22Rv1 (cell line): ENCODE results near the gene C20orf144.

Experiments
- H3K27ac ChIP-seq: fragments of 450-650 bp; 2 replicates; pipeline ENCODE4 v1.5.1; 2017
- ZFX ChIP-seq: fragments of 450-650 bp; IDR thresholded peaks from 2 replicates; pipeline ENCODE4 v1.6.1; 2017; ENCODE audit warnings: antibody characterized with exemption, borderline replicate concordance
- TF ChIP-seq, protein P1 (sequence below): fragments of 450-650 bp; IDR thresholded peaks from 2 replicates; pipeline ENCODE4 v1.5.1; 2017; ENCODE audit warnings: mild to moderate bottlenecking

C20orf144 gene

DNA sequence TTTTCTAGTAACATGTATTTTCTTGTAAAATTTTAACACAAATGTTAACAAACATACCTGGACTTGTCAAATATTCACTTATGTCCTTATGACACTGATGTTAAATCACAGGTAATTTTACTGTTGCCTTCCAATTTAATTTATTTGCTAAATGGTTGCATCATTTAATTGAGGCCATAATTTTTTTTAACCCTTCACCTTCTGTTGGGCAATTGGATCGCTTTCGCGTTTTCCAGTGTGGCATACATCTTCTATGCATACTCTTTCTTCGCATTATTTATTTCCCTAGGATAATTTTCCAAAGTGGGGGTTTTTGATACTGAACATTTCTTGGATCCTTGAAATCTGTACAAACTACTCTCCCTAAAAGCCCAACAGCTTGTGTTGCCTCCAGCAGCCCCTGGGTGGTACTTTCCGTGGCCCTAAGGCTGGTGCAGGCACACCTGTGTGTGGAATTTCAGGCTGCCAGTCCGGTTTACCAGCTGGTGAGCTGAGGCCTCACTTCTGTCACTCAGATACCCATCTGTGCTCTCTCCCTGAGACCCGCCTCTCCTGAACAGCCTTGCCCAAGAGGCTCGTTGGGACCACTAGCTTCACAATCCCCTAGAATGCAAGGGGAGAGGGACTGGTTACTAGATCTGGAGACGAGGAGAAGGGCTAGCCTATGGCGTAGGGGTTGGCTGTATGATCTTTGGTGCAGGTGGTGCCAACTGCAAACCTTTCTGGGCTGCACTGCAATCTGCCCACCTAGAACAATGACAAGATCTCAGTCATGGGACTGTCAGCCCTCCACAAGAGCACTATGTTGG lies 11.2 kb upstream of the C20orf144 start:
- peak overlapping the region; percentile 90 for H3K27ac ChIP-seq
- TF ChIP-seq, protein P1, sequence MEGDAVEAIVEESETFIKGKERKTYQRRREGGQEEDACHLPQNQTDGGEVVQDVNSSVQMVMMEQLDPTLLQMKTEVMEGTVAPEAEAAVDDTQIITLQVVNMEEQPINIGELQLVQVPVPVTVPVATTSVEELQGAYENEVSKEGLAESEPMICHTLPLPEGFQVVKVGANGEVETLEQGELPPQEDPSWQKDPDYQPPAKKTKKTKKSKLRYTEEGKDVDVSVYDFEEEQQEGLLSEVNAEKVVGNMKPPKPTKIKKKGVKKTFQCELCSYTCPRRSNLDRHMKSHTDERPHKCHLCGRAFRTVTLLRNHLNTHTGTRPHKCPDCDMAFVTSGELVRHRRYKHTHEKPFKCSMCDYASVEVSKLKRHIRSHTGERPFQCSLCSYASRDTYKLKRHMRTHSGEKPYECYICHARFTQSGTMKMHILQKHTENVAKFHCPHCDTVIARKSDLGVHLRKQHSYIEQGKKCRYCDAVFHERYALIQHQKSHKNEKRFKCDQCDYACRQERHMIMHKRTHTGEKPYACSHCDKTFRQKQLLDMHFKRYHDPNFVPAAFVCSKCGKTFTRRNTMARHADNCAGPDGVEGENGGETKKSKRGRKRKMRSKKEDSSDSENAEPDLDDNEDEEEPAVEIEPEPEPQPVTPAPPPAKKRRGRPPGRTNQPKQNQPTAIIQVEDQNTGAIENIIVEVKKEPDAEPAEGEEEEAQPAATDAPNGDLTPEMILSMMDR: no peak
- TF ChIP-seq ZFX: no peak

DNA sequence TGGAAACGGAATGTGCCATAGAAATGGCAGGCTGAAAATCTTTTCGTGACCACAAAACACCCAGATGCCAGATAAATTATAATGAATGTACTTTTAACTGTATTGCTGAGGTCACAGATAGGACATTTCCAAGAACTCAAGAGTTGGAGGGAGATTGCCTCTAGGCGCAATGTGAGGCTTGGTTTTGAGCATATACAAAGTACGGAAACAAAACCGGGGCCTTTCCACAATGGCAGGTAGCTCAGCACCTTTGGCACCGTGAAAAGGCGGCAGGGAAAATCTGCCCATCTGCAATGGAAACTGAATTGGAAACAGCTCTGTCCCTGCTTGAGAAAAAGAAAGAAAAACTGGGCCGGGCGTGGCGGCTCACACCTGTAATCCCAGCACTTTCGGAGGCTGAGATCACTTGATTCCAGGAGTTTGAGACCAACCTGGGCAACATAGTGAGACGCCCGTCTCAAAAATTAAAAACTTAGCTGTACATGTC lies 10.5 kb upstream of the C20orf144 start:
- peak overlapping the region; percentile 90 for H3K27ac ChIP-seq
- no peak for TF ChIP-seq ZFX
- TF ChIP-seq, protein P1: no peak

DNA sequence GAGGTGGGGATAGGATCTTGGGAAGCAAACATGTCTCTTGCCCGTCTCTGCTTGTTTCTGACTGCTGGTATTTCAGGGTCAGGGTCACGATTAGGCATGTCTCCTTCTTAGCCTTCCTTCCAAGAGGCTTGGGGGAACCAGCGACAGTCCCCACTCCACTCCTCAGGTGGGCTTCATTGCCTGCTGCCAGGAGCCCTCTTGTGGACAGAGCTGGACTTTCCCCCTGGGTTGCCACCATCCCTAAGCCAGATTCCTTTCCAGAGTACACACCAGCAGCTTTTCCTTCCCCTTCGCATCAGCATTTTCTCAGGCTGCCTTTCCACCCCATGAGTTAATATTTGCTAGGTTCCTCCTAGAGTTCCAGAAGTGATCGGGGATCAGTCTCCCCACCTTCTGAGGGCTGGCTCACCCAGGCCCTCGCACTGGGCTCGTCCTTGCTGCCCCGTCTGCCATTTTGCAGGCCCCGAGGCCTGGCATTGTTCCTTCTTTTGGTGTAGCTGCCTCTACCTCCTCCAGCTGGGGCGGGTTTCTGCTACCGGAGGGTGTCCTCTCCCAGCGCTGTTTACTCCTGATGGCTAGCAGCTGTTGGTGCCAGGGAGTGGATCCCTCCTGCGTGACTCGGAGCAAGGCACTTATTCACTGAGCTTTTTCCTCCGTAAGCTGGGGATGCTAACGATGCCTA lies 8.8 kb upstream of the C20orf144 start:
- H3K27ac ChIP-seq: peak overlapping the region; percentile 90
- no peak for TF ChIP-seq ZFX
- TF ChIP-seq, protein P1: peak; percentile 81

DNA sequence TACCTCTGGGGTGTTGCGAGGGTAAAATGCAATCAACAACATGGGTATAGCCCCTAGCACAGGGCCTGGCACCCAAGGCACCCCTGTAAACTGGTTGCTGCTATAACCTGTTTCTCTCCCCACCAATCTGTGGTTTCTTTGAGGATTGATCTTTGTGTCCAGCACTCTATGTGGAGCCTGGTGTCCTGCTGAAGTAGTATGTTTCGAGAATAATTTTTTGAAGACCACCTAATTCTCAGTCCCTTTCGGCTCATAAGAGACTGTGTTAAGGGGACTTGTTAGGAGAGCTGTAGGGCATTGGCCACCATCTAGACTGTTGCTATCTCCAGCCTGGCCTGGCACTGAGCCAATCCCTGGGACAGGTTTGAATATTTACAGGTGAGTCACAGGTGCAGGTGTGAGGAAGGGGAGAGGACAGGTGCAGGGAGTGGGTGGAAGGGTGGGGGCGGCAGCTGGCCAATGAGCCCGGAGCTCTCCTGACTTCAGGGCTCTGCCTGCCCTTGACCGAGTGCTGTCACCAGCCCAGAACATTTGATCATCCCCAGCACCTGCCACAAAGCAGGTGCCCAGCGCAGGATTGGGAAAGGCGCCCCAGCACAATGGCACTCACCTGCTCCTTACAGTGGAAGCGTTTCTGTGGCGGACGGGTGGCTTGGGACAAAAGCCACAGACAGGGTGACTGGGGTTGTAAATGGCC lies 8.1 kb upstream of the C20orf144 start:
- no peak for TF ChIP-seq ZFX
- TF ChIP-seq, protein P1: no peak
- H3K27ac ChIP-seq: peak overlapping the region; percentile 90

DNA sequence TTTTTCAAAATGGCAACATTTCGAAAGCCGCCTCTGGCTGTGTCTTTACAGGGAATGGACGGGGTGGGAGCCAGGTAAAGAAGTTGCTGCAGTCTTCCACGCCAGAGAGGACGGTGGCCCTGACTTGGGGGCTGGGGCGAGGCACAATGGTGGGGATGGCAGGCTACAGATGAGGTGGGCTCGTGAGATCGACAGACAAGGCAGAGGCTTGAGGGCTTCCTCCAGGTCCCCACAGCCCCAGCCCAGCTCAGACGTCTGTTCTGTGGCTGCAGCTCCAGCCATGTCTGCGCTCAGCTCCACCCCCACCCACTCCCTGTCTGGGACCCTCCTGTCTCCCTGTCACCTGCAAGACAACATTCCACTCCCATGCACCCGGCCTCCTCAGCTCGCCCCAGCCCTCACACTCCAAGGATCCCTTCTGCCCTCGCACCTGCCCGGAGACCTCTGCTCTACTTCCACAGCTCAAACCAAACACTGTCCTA lies 7.4 kb upstream of the C20orf144 start:
- peak overlapping the region; percentile 90 for H3K27ac ChIP-seq
- TF ChIP-seq, protein P1: no peak
- TF ChIP-seq ZFX: no peak

DNA sequence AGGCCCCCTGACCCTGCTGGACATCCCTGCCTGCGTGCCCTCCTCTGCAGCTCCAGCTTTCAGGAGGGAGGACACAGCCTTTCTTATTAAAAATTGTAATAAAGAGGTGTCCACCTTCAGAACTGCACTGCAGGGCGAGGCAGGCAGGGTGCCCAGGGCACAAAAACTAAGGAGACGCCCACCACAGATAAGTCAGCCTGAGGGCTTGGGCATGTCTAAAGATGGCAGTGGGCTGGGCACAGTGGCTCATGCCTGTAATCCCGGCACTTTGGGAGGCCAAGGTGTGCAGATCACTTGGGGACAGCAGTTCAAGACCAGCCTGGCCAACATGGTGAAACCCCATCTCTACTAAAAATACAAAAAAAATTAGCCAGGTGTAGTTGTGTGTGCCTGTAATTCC lies 7.0 kb upstream of the C20orf144 start:
- H3K27ac ChIP-seq: peak overlapping the region; percentile 90; the same call in 1 of the 2 replicates

More for the DNA sequence above, 7.0 kb upstream of the C20orf144 start:
- TF ChIP-seq ZFX: no peak
- TF ChIP-seq, protein P1: no peak
